ENCODE results near the gene CCL22. TPM values are rescaled to one million over a fixed set of nuclear protein-coding genes. Genes with fewer than 3 reads are reported as not detected.

The CCL22 gene
- total RNA-seq, 2 experiments from 2014 or later = not detected

- H3K27ac ChIP-seq (ENCODE audit: low read depth in 1 of 2, low read length in 2 of 2) = no peak overlapping the region
- no peak overlapping the region for H3K4me3 ChIP-seq (ENCODE audit: low read length)
- H3K9me3 ChIP-seq (ENCODE audit: control insufficient read depth in 1 of 2, insufficient read depth in 1 of 2, low read length in 2 of 2) = no peaks in the 10 kb centered on the region
- DNase-seq = no peak
- ChIA-PET POLR2A (no interaction called here), CTCF (interaction anchor here (0.7 kb wide), 1 partner anchor 9 kb away, joined by 5 read pairs; no protein-coding TSS in a partner anchor)
- no peak for TF ChIP-seq CTCF (IDR thresholded peaks at IDR 0.05)
- Mint-ChIP-seq H3K4me3 (no peak overlapping the region), H3K4me1 (ENCODE audit: low read depth) (no peaks in the 10 kb centered on the region), H3K27ac (no peak overlapping the region), H3K27me3 (no peaks in the 10 kb centered on the region), H3K36me3 (ENCODE audit: low read depth) (no peaks in the 10 kb centered on the region), H3K9me3 (peaks cover 5% of the 10 kb centered on the region)
- H3K27me3 ChIP-seq (ENCODE audit: control insufficient read depth in 1 of 2, insufficient read depth in 2 of 2, low read length in 2 of 2) = no peaks in the 10 kb centered on the region
- no peaks in the 10 kb centered on the region for H3K4me1 ChIP-seq (ENCODE audit: insufficient read depth, low read length)
- intact Hi-C loops (cut with DNase I, micrococcal nuclease) = no loop called here
- ATAC-seq (ENCODE audit: poor library complexity) = no peak
- no peaks in the 10 kb centered on the region for H3K36me3 ChIP-seq (ENCODE audit: insufficient read depth, low read length)
Observed at GRCh38 chr16:57325458-57325857, 33.1 kb upstream of the CCL22 start.

- H3K4me3 ChIP-seq (ENCODE audit: low read length) = no peak overlapping the region
- DNase-seq = no peak
- ATAC-seq (ENCODE audit: poor library complexity) = no peak
- Mint-ChIP-seq H3K4me3 (no peak overlapping the region), H3K4me1 (ENCODE audit: low read depth) (no peaks in the 10 kb centered on the region), H3K27me3 (peaks cover 7% of the 10 kb centered on the region), H3K9me3 (peaks cover 7% of the 10 kb centered on the region), H3K27ac (no peak overlapping the region), H3K36me3 (ENCODE audit: low read depth) (no peaks in the 10 kb centered on the region)
- H3K9me3 ChIP-seq (ENCODE audit: control insufficient read depth in 1 of 2, insufficient read depth in 1 of 2, low read length in 2 of 2) = no peaks in the 10 kb centered on the region
- no peaks in the 10 kb centered on the region for H3K4me1 ChIP-seq (ENCODE audit: insufficient read depth, low read length)
- no peak for TF ChIP-seq CTCF (IDR thresholded peaks at IDR 0.05)
- intact Hi-C loops (cut with DNase I, micrococcal nuclease) = no loop called here
- no peaks in the 10 kb centered on the region for H3K36me3 ChIP-seq (ENCODE audit: insufficient read depth, low read length)
- no peak overlapping the region for H3K27ac ChIP-seq (ENCODE audit: low read depth in 1 of 2, low read length in 2 of 2)
- no peaks in the 10 kb centered on the region for H3K27me3 ChIP-seq (ENCODE audit: control insufficient read depth in 1 of 2, insufficient read depth in 2 of 2, low read length in 2 of 2)
- CTCF ChIA-PET = no interaction called here
- POLR2A ChIA-PET = no interaction called here
Observed at GRCh38 chr16:57329718-57330327, 28.8 kb upstream of the CCL22 start.

DNA sequence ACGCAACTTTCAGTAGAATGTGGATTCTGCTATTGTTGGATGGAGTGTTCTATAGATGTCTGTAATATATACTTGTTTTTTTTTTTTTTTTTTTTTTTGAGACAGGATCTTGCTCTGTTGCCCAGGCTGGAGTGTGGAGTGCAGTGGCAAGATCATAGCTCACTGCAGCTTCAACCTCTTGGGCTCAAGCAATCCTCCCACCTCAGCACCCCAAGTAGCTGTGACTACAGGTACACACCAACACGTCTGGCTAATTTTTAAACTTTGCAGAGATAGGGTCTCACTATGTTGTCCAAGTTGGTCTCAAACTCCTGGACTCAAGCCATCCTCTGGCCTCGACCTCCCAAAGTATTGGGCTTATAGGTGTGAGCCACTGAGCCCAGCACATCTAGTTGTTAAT, 27.2 kb upstream of the CCL22 start:
- ATAC-seq (ENCODE audit: poor library complexity) = no peak
- Mint-ChIP-seq H3K27ac (no peak overlapping the region), H3K36me3 (ENCODE audit: low read depth) (no peaks in the 10 kb centered on the region), H3K9me3 (peaks cover 4% of the 10 kb centered on the region), H3K4me1 (ENCODE audit: low read depth) (no peaks in the 10 kb centered on the region), H3K27me3 (peaks cover 16% of the 10 kb centered on the region), H3K4me3 (no peak overlapping the region)
- intact Hi-C loops (cut with DNase I, micrococcal nuclease) = no loop called here
- Histone ChIP-seq H3K27me3 (ENCODE audit: control insufficient read depth in 1 of 2, insufficient read depth in 2 of 2, low read length in 2 of 2) (no peaks in the 10 kb centered on the region), H3K4me3 (ENCODE audit: low read length) (no peak overlapping the region), H3K36me3 (ENCODE audit: insufficient read depth, low read length) (no peaks in the 10 kb centered on the region), H3K4me1 (ENCODE audit: insufficient read depth, low read length) (no peaks in the 10 kb centered on the region), H3K9me3 (ENCODE audit: control insufficient read depth in 1 of 2, insufficient read depth in 1 of 2, low read length in 2 of 2) (peaks cover 0 to 3% of the 10 kb centered on the region in 2 experiments), H3K27ac (ENCODE audit: low read depth in 1 of 2, low read length in 2 of 2) (no peak overlapping the region)
- CTCF ChIA-PET = interaction anchor here (0.7 kb wide), 1 partner anchor 985 kb away, joined by 3 read pairs; no protein-coding TSS in a partner anchor
- no peak for TF ChIP-seq CTCF (IDR thresholded peaks at IDR 0.05)
- no peak for DNase-seq
- POLR2A ChIA-PET = no interaction called here
